ENCODE measurements around the gene XCL1.

Gene XCL1

GRCh38 chr1:168561989-168562388 is 14.4 kb upstream of the XCL1 start:
- Histone ChIP-seq H3K79me2 (no peaks in the 10 kb centered on the region), H3K27ac (no peak overlapping the region), H3K4me1 (no peaks in the 10 kb centered on the region), H3K27me3 (ENCODE audit: control insufficient read depth, insufficient read depth, low read length) (no peaks in the 10 kb centered on the region), H3K9me3 (ENCODE audit: control insufficient read depth, low read length) (no peaks in the 10 kb centered on the region), H3K4me2 (ENCODE audit: low read length) (no peak overlapping the region), H3K4me3 (ENCODE audit: low read depth, low read length) (no peak overlapping the region), H2AFZ (no peak overlapping the region), H3K36me3 (ENCODE audit: control insufficient read depth, insufficient read depth, low read length) (no peaks in the 10 kb centered on the region), H3K9ac (no peak overlapping the region)
- no peak for TF ChIP-seq CTCF (IDR thresholded peaks at IDR 0.05)

GRCh38 chr1:168565825-168566224 is 10.6 kb upstream of the XCL1 start:
- H3K9me3 ChIP-seq (ENCODE audit: control insufficient read depth, low read length) = no peaks in the 10 kb centered on the region

GRCh38 chr1:168567007-168567406 is 9.4 kb upstream of the XCL1 start:
- H3K4me3 ChIP-seq (ENCODE audit: low read depth, low read length) = no peak overlapping the region
- no peak overlapping the region for H3K9ac ChIP-seq
- no peak overlapping the region for H3K4me2 ChIP-seq (ENCODE audit: low read length)
- H3K27ac ChIP-seq = no peak overlapping the region
- TF ChIP-seq CTCF (IDR thresholded peaks at IDR 0.05) = no peak
- no peaks in the 10 kb centered on the region for H3K79me2 ChIP-seq
- no peaks in the 10 kb centered on the region for H3K27me3 ChIP-seq (ENCODE audit: control insufficient read depth, insufficient read depth, low read length)
- H3K36me3 ChIP-seq (ENCODE audit: control insufficient read depth, insufficient read depth, low read length) = no peaks in the 10 kb centered on the region
- H3K9me3 ChIP-seq (ENCODE audit: control insufficient read depth, low read length) = no peaks in the 10 kb centered on the region
- H3K4me1 ChIP-seq = no peaks in the 10 kb centered on the region
- H2AFZ ChIP-seq = no peak overlapping the region

More at GRCh38 chr1:168565825-168566224, 10.6 kb upstream of the XCL1 start:
- H3K27ac ChIP-seq = no peak overlapping the region
- no peaks in the 10 kb centered on the region for H3K27me3 ChIP-seq (ENCODE audit: control insufficient read depth, insufficient read depth, low read length)
- no peaks in the 10 kb centered on the region for H3K36me3 ChIP-seq (ENCODE audit: control insufficient read depth, insufficient read depth, low read length)
- no peak overlapping the region for H3K4me3 ChIP-seq (ENCODE audit: low read depth, low read length)
- no peaks in the 10 kb centered on the region for H3K4me1 ChIP-seq
- H3K79me2 ChIP-seq = no peaks in the 10 kb centered on the region
- TF ChIP-seq CTCF (IDR thresholded peaks at IDR 0.05) = no peak
- H3K4me2 ChIP-seq (ENCODE audit: low read length) = no peak overlapping the region
- no peak overlapping the region for H3K9ac ChIP-seq
- no peak overlapping the region for H2AFZ ChIP-seq

- no peaks in the 10 kb centered on the region for H3K79me2 ChIP-seq
- no peaks in the 10 kb centered on the region for H3K9me3 ChIP-seq (ENCODE audit: control insufficient read depth, low read length)
- no peak overlapping the region for H3K4me3 ChIP-seq (ENCODE audit: low read depth, low read length)
- no peak overlapping the region for H3K27ac ChIP-seq
- no peaks in the 10 kb centered on the region for H3K4me1 ChIP-seq
- H2AFZ ChIP-seq = no peak overlapping the region
- H3K9ac ChIP-seq = no peak overlapping the region
- H3K36me3 ChIP-seq (ENCODE audit: control insufficient read depth, insufficient read depth, low read length) = no peaks in the 10 kb centered on the region
- no peak overlapping the region for H3K4me2 ChIP-seq (ENCODE audit: low read length)
- TF ChIP-seq CTCF (IDR thresholded peaks at IDR 0.05) = no peak
- no peaks in the 10 kb centered on the region for H3K27me3 ChIP-seq (ENCODE audit: control insufficient read depth, insufficient read depth, low read length)
These were observed 8.8 kb upstream of the XCL1 start for GRCh38 chr1:168567568-168567967.

- no peaks in the 10 kb centered on the region for H3K27me3 ChIP-seq (ENCODE audit: control insufficient read depth, insufficient read depth, low read length)
- H3K4me1 ChIP-seq = no peaks in the 10 kb centered on the region
- H3K36me3 ChIP-seq (ENCODE audit: control insufficient read depth, insufficient read depth, low read length) = no peaks in the 10 kb centered on the region
- H3K9me3 ChIP-seq (ENCODE audit: control insufficient read depth, low read length) = no peaks in the 10 kb centered on the region
- H3K4me2 ChIP-seq (ENCODE audit: low read length) = no peak overlapping the region
- H3K79me2 ChIP-seq = no peaks in the 10 kb centered on the region
- no peak overlapping the region for H3K4me3 ChIP-seq (ENCODE audit: low read depth, low read length)
- no peak overlapping the region for H3K27ac ChIP-seq
- no peak overlapping the region for H3K9ac ChIP-seq
- no peak overlapping the region for H2AFZ ChIP-seq
- no peak for TF ChIP-seq CTCF (IDR thresholded peaks at IDR 0.05)
These were observed 8.1 kb upstream of the XCL1 start for GRCh38 chr1:168568346-168568745.
